ENCODE data around the gene NPAS2. TPM values are rescaled to one million over a fixed set of nuclear protein-coding genes. Genes with fewer than 3 reads are reported as not detected.

The NPAS2 gene
- total and polyA plus RNA-seq, 2 of the 8 experiments (the other 6 are each of a cell fraction or from before 2014, with no cell fraction given) = 1.8 to 1.9 TPM

DNA sequence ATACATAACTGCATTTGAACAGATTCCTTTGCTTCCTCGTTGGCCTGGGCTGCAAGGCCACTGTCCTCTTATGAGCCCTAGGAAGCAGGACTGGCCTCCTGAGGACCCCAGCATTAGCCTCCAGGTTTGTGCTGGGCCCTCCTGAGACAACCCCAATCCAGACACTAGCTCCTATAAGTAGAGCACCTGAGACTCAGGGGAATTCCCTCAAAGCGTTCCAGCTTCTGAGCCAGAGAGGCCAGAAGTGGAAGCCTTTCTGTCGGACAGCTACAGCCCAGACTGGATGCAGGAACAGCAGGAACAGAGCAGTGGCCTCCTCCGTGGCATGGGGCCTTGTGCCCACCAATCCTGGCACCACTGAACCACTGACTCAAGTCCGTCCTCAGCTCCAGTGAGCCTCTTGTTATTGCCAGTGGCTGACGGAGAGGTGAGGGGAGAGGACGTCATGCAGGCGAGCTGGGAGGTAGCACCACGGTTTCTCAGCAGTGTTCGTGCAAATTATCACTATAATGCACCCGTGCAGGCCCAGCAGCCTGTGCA lies 67.2 kb downstream of the NPAS2 start (continued):
- no peak for TF ChIP-seq CHD1 (IDR thresholded peaks at IDR 0.05; ENCODE audit: low read depth, low read length)
- no peak for TF ChIP-seq ATF3 (IDR thresholded peaks at IDR 0.05; ENCODE audit: insufficient read depth, low read depth, low read length)
- TF ChIP-seq KDM1A (IDR thresholded peaks at IDR 0.05; ENCODE audit: borderline replicate concordance, low read length) = no peak
- TF ChIP-seq RFX5 (IDR thresholded peaks at IDR 0.05; ENCODE audit: borderline replicate concordance, low read depth, low read length) = no peak

Measured in H1 (cell line).